Fibroblast of mammary gland (primary cell): ENCODE results near the gene PRPF31.

Source experiments
- DNase-seq: peaks from one replicate; pipeline ENCODE4 v3.0.0-alpha.2; 2010; ENCODE audit warnings: low read depth
- H3K4me3 ChIP-seq: 2 replicates; pipeline ENCODE4 v1.5.1; 2011; ENCODE audit warnings: low read depth, mild to moderate bottlenecking, low read length, moderate library complexity; ENCODE audit not compliant: control insufficient read depth
- CTCF ChIP-seq: conservative IDR thresholded peaks from 2 replicates; pipeline ENCODE4 v1.5.1; 2011; ENCODE audit warnings: low read depth, low read length, inconsistent platforms; ENCODE audit not compliant: control insufficient read depth, insufficient read depth

Gene PRPF31

GRCh38 chr19:54152267-54152666, 36.7 kb downstream of the PRPF31 start:
- no peak for DNase-seq
- no peak for TF ChIP-seq CTCF
- no peak overlapping the region for H3K4me3 ChIP-seq

GRCh38 chr19:54152878-54153524, 37.4 kb downstream of the PRPF31 start:
- no peak for TF ChIP-seq CTCF
- peak; percentile 67 for DNase-seq
- H3K4me3 ChIP-seq = no peak overlapping the region

GRCh38 chr19:54153731-54154326, 38.3 kb downstream of the PRPF31 start:
- H3K4me3 ChIP-seq = no peak overlapping the region
- no peak for TF ChIP-seq CTCF
- peak; percentile 33 for DNase-seq

- DNase-seq = peak; percentile 83
- no peak for TF ChIP-seq CTCF
- H3K4me3 ChIP-seq = no peak overlapping the region
Observed at GRCh38 chr19:54154603-54155345, 39.2 kb downstream of the PRPF31 start.

- DNase-seq = no peak
- H3K4me3 ChIP-seq = no peak overlapping the region
- no peak for TF ChIP-seq CTCF
Observed at GRCh38 chr19:54155694-54156093, 40.1 kb downstream of the PRPF31 start.

GRCh38 chr19:54156490-54156889, 40.9 kb downstream of the PRPF31 start:
- no peak for DNase-seq
- no peak overlapping the region for H3K4me3 ChIP-seq
- TF ChIP-seq CTCF = no peak
